Vagina (tissue), 2 donors: Measurements from ENCODE around the gene NDUFAB1.

ENCODE experiments used
- POLR2AphosphoS5 ChIP-seq, 2 donors: sonication (generic); formaldehyde crosslinking; IDR thresholded peaks; one replicate each; pipeline ENCODE4 v1.9.0; 2017; ENCODE audit warnings: antibody characterized with exemption in 2 of 2, mild to moderate bottlenecking in 2 of 2, low read depth in 1 of 2; ENCODE audit not compliant: insufficient read depth in 1 of 2
- TF ChIP-seq, protein P1 (sequence below), 3 experiments: fragments of 450-650 bp in 2 of 3; fragments of 200-600 bp in 1 of 3; sonication (generic) in 1 of 3; IDR thresholded peaks; one replicate each; pipeline ENCODE4 v1.5.1; 2017 to 2019; ENCODE audit warnings: antibody characterized with exemption in 3 of 3, mild to moderate bottlenecking in 2 of 3, moderate library complexity in 2 of 3

DNA sequence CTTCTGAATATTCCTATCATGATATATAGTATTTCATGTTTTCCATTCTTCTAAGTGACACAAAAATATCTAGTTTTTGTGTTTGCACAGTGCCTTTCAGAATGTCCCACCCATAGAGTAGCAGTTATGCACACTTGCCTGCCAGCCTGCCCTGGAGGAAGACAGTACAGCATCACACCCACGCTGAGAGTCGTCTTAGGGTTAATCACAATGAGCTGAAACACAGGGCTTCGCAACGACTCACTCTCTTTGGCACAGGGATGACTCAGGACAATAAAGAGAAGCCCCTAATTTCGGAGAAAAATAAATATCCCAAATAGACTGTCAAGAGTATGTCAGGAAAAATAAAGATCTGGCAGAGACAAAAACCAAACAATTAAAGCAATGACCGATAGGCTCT is 11.6 kb upstream of the NDUFAB1 start:
- TF ChIP-seq, protein P1, sequence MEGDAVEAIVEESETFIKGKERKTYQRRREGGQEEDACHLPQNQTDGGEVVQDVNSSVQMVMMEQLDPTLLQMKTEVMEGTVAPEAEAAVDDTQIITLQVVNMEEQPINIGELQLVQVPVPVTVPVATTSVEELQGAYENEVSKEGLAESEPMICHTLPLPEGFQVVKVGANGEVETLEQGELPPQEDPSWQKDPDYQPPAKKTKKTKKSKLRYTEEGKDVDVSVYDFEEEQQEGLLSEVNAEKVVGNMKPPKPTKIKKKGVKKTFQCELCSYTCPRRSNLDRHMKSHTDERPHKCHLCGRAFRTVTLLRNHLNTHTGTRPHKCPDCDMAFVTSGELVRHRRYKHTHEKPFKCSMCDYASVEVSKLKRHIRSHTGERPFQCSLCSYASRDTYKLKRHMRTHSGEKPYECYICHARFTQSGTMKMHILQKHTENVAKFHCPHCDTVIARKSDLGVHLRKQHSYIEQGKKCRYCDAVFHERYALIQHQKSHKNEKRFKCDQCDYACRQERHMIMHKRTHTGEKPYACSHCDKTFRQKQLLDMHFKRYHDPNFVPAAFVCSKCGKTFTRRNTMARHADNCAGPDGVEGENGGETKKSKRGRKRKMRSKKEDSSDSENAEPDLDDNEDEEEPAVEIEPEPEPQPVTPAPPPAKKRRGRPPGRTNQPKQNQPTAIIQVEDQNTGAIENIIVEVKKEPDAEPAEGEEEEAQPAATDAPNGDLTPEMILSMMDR (IDR thresholded peaks at IDR 0.05): no peak
- no peak for TF ChIP-seq POLR2AphosphoS5 (IDR thresholded peaks at IDR 0.05; ENCODE audit: insufficient read depth in 1 of 2, low read depth in 1 of 2)
